Right renal cortex interstitium (tissue), 3 donors: ENCODE measurements around the gene PXDC1. TPM values are rescaled to one million over a fixed set of nuclear protein-coding genes. Genes with fewer than 3 reads are reported as not detected.
"Not testable (repeated sequence)": the region's sequence is repeated elsewhere in the genome, so short reads cannot be mapped to it uniquely, and the experiment has no call there.

Experiments used
- DNase-seq, 3 donors: peaks; one replicate each; pipeline ENCODE4 v3.0.0-alpha.2; 2013; ENCODE audit warnings: low read depth in 3 of 3, low spot score in 2 of 3
- polyA plus RNA-seq, 3 donors: library from polyadenylated mRNA; unstranded; fragments of 120-200 nt; gene quantifications; one replicate each; pipeline ENCODE4 v1.2.1, GENCODE V29; 2013; ENCODE audit not compliant: insufficient read length in 3 of 3

PXDC1 gene
- polyA plus RNA-seq, 3 donors, result 17.5 to 20.4 (median 19.3) TPM

- DNase-seq, result no peak
Measured at GRCh38 chr6:3737149-3737830, 14.2 kb downstream of the PXDC1 start.

- no peak for DNase-seq
Measured at GRCh38 chr6:3735029-3735605, 16.4 kb downstream of the PXDC1 start.

GRCh38 chr6:3734023-3734422, 17.5 kb downstream of the PXDC1 start:
- no peak for DNase-seq

- DNase-seq, result no peak
Measured at GRCh38 chr6:3733321-3733925, 18.1 kb downstream of the PXDC1 start.

GRCh38 chr6:3732345-3733141, 19.0 kb downstream of the PXDC1 start:
- DNase-seq, result no peak

GRCh38 chr6:3731700-3732099, 19.8 kb downstream of the PXDC1 start:
- no peak for DNase-seq

GRCh38 chr6:3729603-3730344, 21.7 kb downstream of the PXDC1 start:
- DNase-seq, result no peak

- DNase-seq, result no peak
Measured at GRCh38 chr6:3727593-3728108, 23.9 kb downstream of the PXDC1 start.

- no peak for DNase-seq
Measured at GRCh38 chr6:3727036-3727435, 24.5 kb downstream of the PXDC1 start.

GRCh38 chr6:3726421-3726820, 25.1 kb downstream of the PXDC1 start:
- DNase-seq, result no peak

- DNase-seq, result no peak
Measured at GRCh38 chr6:3725145-3726047, 26.1 kb downstream of the PXDC1 start.

- no peak for DNase-seq
Measured at GRCh38 chr6:3724451-3725144, 26.9 kb downstream of the PXDC1 start.

- DNase-seq, result no peak
Measured at GRCh38 chr6:3723966-3724365, 27.5 kb downstream of the PXDC1 start.

- DNase-seq, result no peak
Measured at GRCh38 chr6:3723251-3723650, 28.3 kb downstream of the PXDC1 start.

- no peak for DNase-seq
Measured at GRCh38 chr6:3722785-3723184, 28.7 kb downstream of the PXDC1 start.

- peak in 2 of 3 donors; percentile 38 to 44 for DNase-seq
Measured at GRCh38 chr6:3721810-3722621, 29.5 kb downstream of the PXDC1 start.

GRCh38 chr6:3720770-3721169, 30.7 kb downstream of the PXDC1 start:
- DNase-seq, result not testable (repeated sequence)
